T-helper 1 cell treated with Interleukin-12 subunit alpha and Interleukin-12 subunit beta and Interleukin-4 antibody, amounts not matched to agents 30 ng/mL and 1 ng/mL, for 36 hours (primary cell): ENCODE data around the gene HBE1. TPM values are rescaled to one million over a fixed set of nuclear protein-coding genes. Genes with fewer than 3 reads are reported as not detected.
"Not testable (repeated sequence)": the region's sequence is repeated elsewhere in the genome, so short reads cannot be mapped to it uniquely, and the experiment has no call there.

Source experiments
- intact Hi-C: fragments of 100-400 bp; cut with micrococcal nuclease; formaldehyde crosslinking; loops from one replicate; pipeline ENCODE4 v1.15.1; 2024
- total RNA-seq: library from RNA; stranded (reverse); gene quantifications from 2 replicates; pipeline ENCODE4 v1.2.3, GENCODE V29; 2022

Gene HBE1
- total RNA-seq, 1 donor from 2014 or later: not detected

GRCh38 chr11:5253440-5253839, 16.3 kb downstream of the HBE1 start:
- intact Hi-C loops: not testable (repeated sequence)

- intact Hi-C loops: no loop called here
These were observed 16.9 kb downstream of the HBE1 start for GRCh38 chr11:5252919-5253265.

GRCh38 chr11:5252192-5252918, 17.4 kb downstream of the HBE1 start:
- intact Hi-C loops: no loop called here

GRCh38 chr11:5251746-5252145, 18.0 kb downstream of the HBE1 start:
- intact Hi-C loops: no loop called here

- intact Hi-C loops: no loop called here
These were observed 19.1 kb downstream of the HBE1 start for GRCh38 chr11:5250543-5251204.

GRCh38 chr11:5249807-5250396, 19.8 kb downstream of the HBE1 start, which contains the start of gene HBG1:
TSS of gene HBG1 (minus strand) at chr11:5249857. CDS start at chr11:5249804, 53 bp downstream.
- intact Hi-C loops: not testable (repeated sequence)

- intact Hi-C loops: not testable (repeated sequence)
These were observed 21.2 kb downstream of the HBE1 start for GRCh38 chr11:5248498-5248897.

- intact Hi-C loops: no loop called here
These were observed 22.1 kb downstream of the HBE1 start for GRCh38 chr11:5247472-5248192.

- intact Hi-C loops: no loop called here
These were observed 22.8 kb downstream of the HBE1 start for GRCh38 chr11:5246772-5247471.

GRCh38 chr11:5245155-5245554, 24.6 kb downstream of the HBE1 start:
- intact Hi-C loops: no loop called here

- intact Hi-C loops: no loop called here
These were observed 25.9 kb downstream of the HBE1 start for GRCh38 chr11:5243816-5244180.

- intact Hi-C loops: no loop called here
These were observed 26.6 kb downstream of the HBE1 start for GRCh38 chr11:5242933-5243815.

GRCh38 chr11:5242208-5242607, 27.5 kb downstream of the HBE1 start:
- intact Hi-C loops: no loop called here

GRCh38 chr11:5241458-5241857, 28.3 kb downstream of the HBE1 start:
- intact Hi-C loops: no loop called here

- intact Hi-C loops: no loop called here
These were observed 29.3 kb downstream of the HBE1 start for GRCh38 chr11:5240458-5240857.

- intact Hi-C loops: no loop called here
These were observed 29.7 kb downstream of the HBE1 start for GRCh38 chr11:5240056-5240455.

GRCh38 chr11:5239046-5239445, 30.7 kb downstream of the HBE1 start:
- intact Hi-C loops: no loop called here

- intact Hi-C loops: no loop called here
These were observed 31.3 kb downstream of the HBE1 start for GRCh38 chr11:5238486-5238885.

- intact Hi-C loops: no loop called here
These were observed 32.3 kb downstream of the HBE1 start for GRCh38 chr11:5237420-5237819.

- intact Hi-C loops: no loop called here
These were observed 34.2 kb downstream of the HBE1 start for GRCh38 chr11:5235364-5236095.
